Ureter (tissue), 1 donor: ENCODE measurements around the gene CYP2D6. TPM values are rescaled to one million over a fixed set of nuclear protein-coding genes. Genes with fewer than 3 reads are reported as not detected.

ENCODE experiments used
- DNase-seq: peaks from one replicate; pipeline ENCODE4 v3.0.0-alpha.2; 2020; ENCODE audit warnings: low spot score
- total RNA-seq: library from RNA; stranded (reverse); gene quantifications from one replicate; pipeline ENCODE4 v1.2.4, GENCODE V29; 2023
- donor health status: DM: yes; HTN: yes; CAD: no.

CYP2D6 gene
- total RNA-seq, 1 donor from 2014 or later = 2.0 TPM

DNA sequence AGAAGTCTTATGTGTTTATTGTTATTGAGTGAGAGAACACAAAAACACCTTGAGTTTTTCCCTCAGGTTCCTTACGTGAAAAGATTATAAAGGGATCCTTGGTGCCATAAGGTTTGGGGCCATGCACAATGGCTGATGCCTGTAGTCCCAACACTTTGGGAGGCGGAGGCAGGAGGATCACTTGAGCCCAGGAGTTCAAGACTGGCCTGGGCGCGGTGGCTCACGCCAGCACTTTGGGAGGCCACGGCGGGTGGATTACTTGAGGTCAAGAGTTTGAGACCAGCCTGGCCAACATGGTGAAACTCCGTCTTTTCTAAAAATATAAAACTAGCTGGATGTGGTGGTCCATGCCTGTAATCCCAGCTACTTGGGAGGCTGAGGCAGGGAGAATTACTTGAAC is 45.7 kb downstream of the CYP2D6 start:
- DNase-seq = no peak

DNA sequence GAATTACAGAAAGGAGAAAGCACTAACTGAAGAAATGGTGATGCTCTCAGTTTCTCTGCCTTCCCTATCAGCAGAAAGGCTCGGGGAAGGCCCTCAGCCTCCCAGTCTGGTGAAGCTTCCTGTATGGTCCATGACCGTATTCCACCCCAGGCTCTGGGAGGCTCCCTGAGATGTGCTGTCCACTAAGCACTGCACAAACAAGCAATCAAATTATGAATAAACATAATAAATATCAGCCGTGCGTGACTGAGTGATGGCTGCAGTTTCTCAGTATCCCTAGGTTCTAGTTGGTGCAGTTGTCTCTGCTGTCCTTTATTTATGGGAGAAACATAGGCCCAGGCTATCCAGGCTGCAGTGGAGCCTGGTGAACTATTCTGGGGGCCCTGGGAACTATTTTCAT is 47.5 kb downstream of the CYP2D6 start:
- no peak for DNase-seq

DNA sequence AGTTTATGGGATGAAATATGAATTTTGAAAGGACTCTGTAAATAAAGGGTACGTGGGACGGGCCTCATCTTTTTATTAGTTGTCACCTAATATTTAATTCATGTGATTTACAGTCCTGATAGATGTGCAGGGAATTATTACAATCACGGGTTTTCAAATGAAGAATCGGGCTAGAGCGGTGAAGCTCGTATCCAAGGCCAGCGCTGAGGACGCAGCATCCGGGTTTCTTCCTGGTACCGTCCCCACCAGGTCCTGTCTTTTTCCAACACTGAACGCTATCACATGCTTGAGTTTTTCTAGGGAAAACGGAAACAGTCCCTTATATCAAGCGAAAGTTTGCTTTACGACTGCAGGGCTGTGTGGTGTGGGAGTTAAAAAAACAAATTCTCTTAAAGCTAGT is 50.3 kb downstream of the CYP2D6 start:
- DNase-seq = peak; percentile 53

DNA sequence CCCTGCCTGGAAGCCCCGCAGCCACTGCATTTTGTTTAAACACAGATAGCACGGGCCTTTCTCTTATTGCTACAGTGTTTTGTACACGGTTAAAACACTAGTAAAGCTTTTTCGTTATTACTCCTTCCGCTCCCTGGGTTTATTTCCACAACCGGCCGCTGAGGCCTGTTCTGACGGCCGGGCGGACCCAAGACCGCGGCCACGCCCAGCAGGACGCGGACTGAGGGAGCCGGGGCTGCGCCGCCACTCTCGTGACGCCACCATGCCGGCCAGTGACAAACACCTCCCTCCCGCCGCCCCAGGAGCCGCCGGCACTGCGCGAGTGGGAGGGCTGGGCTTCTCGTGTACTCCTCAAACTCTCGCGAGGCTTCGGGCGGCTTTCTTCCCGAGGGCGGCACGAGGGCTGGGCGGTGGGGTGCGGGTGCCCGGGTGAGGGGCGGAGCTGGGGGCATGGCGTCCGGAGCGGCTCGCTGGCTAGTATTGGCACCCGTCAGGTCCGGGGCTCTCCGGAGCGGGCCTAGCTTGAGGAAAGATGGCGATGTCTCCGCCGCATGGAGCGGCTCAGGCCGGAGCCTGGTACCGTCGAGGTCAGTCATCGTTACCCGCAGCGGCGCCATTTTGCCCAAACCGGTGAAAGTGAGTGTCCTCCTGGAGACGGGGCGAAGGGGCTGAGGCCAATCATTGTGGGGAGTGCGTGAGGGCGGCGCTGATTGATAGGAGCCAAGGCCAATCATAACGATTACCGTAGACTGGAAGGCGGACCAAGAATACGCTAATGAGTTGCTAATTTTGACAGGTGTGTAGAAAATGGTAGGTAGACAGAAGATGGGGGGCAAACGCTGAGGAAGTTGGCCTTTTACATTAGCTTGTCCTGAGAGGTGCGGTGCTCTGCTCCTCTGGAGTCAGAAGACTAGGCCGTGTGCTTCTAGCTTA is 51.0 kb downstream of the CYP2D6 start, which contains the start of gene SMDT1:
TSS of gene SMDT1 (plus strand) at position 382 of the 933 bp plus-strand sequence. CDS start at position 451, 69 bp downstream.
- DNase-seq = peak; percentile 99

DNA sequence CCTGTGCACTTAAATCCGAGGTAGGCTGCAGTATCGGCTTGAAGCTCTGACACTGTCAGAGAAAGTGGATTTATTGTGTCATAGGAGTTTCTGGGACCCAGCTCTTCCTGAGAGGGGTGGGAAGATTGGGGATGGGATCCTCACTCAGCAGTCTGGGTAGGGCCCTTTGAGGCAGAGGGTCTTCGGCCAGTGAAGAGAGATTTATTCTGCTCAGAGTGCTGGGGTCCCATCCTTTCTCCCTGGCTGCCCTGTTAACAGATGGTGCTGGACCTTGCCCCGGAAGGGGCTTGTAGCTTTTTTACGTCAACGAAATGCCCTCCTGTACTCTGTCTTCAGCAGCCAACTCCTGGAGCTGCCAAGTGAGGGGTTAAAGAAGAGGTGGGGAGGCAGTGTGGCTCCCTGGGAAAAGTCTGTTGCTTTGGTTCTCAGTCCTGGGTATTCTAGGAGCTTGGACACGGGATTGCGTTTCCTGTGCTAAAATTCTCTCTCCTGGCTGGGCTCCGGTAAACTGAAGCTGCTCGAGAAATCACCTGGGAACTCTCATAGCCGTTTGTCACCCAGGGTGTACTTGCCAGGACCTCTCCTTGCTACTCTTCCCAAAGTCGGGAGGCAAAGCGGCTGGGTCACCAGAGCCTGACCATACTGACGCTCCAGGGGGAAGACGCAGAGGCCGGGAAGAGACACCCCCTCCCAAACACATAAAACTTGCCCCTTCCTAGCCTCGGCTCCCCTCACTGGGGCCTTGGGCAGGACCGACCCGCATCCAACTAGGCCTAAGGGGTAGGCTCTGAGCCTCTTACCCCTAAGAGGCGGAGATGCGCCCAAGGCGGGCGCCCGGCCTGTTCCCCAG is 51.9 kb downstream of the CYP2D6 start:
- no peak for DNase-seq

DNA sequence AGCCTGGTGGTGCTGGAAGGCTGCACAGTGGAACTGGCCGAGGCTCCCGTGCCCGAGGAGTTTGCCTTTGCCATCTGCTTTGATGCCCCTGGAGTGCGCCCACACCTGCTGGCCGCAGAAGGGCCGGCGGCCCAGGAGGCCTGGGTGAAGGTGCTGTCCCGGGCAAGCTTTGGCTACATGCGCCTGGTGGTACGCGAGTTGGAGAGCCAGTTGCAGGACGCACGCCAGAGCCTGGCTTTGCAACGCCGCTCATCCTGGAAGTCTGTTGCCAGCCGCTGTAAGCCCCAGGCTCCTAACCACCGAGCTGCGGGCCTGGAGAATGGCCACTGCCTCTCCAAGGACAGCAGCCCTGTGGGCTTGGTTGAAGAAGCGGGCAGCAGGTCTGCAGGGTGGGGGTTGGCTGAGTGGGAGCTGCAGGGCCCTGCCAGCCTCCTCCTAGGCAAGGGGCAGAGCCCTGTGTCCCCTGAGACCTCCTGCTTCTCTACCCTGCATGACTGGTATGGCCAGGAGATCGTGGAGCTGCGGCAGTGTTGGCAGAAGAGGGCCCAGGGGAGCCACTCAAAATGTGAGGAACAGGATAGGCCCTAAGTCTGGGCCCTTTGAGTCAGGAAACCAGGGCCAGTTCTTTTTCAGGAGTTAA is 53.0 kb downstream of the CYP2D6 start:
- DNase-seq = peak; percentile 51

DNA sequence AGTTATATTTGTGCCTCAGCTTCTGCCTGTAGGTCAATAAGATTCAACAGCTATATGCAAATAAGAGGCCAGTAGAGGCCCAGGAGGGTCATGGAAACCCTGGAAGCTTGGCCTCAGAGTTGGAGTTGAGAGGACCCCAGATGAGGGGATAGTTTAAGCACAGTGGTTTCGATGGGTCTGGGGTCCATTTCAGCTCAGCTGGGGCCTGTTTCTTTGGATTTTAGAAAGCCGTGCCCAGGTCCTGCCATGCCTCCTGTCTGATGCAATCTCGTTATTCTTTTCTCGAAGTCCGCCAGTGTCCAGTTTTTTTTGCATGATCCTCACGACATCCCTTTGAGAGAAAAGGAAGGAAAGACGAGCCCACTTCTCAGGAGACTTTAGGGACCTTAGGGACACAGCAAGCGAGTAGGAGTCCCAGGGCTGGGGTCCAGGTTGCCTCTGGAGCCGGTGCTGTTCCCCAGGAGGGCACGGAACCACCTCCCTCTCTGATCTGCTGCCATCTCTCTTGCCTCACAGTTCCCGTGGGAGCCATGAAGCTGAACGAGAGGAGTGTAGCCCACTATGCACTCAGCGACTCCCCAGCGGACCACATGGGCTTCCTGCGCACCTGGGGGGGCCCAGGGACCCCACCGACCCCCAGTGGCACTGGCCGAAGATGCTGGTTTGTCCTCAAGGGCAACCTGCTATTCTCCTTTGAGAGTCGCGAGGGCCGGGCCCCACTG is 53.7 kb downstream of the CYP2D6 start:
- DNase-seq = peak; percentile 44

Other genes with a start within 250 kb of the CYP2D6 start
- not detected for gene SHISA8, start 215.7 kb downstream of the CYP2D6 start, total RNA-seq
- 0.36 TPM for gene TNFRSF13C, start 204.0 kb downstream of the CYP2D6 start, total RNA-seq
- 1.2 TPM for gene CENPM, start 183.7 kb downstream of the CYP2D6 start, total RNA-seq
- gene SEPTIN3, start 161.4 kb downstream of the CYP2D6 start, total RNA-seq = 0.99 TPM
- 4.2 TPM for gene WBP2NL, start 132.0 kb downstream of the CYP2D6 start, total RNA-seq
- 33.4 TPM for gene NAGA, start 60.0 kb downstream of the CYP2D6 start, total RNA-seq
- 7.8 TPM for gene PHETA2, start 56.6 kb downstream of the CYP2D6 start, total RNA-seq
- gene SMDT1, start 51.1 kb downstream of the CYP2D6 start, total RNA-seq = 86.4 TPM
- gene NDUFA6, start 40.0 kb downstream of the CYP2D6 start, total RNA-seq = 55.1 TPM
- 64.9 TPM for gene TCF20, start 139.8 kb upstream of the CYP2D6 start, total RNA-seq